HCT116 (cell line): ENCODE data around the gene ESRRG. TPM values are rescaled to one million over a fixed set of nuclear protein-coding genes. Genes with fewer than 3 reads are reported as not detected.

ENCODE experiments used
- ATAC-seq: fragments of 200-7000 bp; cut with Tn5 transposase; 2 replicates; pipeline ENCODE4 v1.9.1; 2020; ENCODE audit warnings: mild to moderate bottlenecking, moderate library complexity
- BruUV-seq: library from RNA; stranded (reverse); fragments of 400-500 nt; replicated peaks from 2 replicates; lab custom pipeline; 2021; lab: Mats Ljungman, UMichigan
- CTCF ChIA-PET: fragments of 300-600 bp; sonication (Branson Sonifier 250); formaldehyde crosslinking; loops from one replicate; lab custom pipeline; 2021; ENCODE audit warnings: antibody characterized with exemption; lab: Charles Lee
- POLR2A ChIA-PET: fragments of 300-600, 350-600 bp; sonication (Branson Sonifier 250); formaldehyde crosslinking; loops from one replicate; lab custom pipeline; 2021; ENCODE audit warnings: antibody characterized with exemption; lab: Charles Lee
- RAD21 ChIA-PET, 2 experiments: fragments of 300-600 bp; sonication (Branson Sonifier 250); formaldehyde crosslinking; loops; one replicate each; lab custom pipeline; 2023; ENCODE audit warnings: low total read pairs in 2 of 2; ENCODE audit not compliant: uncharacterized antibody in 2 of 2, unreplicated experiment in 2 of 2, low non-redundant PET in 1 of 2; lab: Charles Lee
- DNase-seq: peaks from one replicate; pipeline ENCODE4 v3.0.0-alpha.2; 2010; ENCODE audit warnings: low read depth, low spot score
- H2AFZ ChIP-seq: fragments of 200-600 bp; shearing (Covaris generic), sonication (generic); 2 replicates; pipeline ENCODE4 v1.6.1; 2017; ENCODE audit warnings: low read depth, mixed run types, mixed read lengths, antibody characterized with exemption, low read length; ENCODE audit not compliant: poor library complexity, severe bottlenecking
- H3K27ac ChIP-seq: 2 replicates; pipeline ENCODE4 v1.5.1; 2012; ENCODE audit warnings: low read depth, low read length
- H3K27me3 ChIP-seq: fragments of 200-600 bp; sonication (generic); 2 replicates; pipeline ENCODE4 v1.6.1; 2016; ENCODE audit warnings: mixed run types, low read length, mixed read lengths; ENCODE audit not compliant: insufficient read depth
- H3K36me3 ChIP-seq, 2 experiments: fragments of 200-500 bp in 1 of 2; fragments of 200-600 bp in 1 of 2; sonication (Bioruptor generic) in 1 of 2; sonication (generic) in 1 of 2; 2 replicates each; pipeline versions ENCODE4 v1.5.1 to v1.6.1; 2014 to 2016; ENCODE audit warnings: low read length in 2 of 2, inconsistent platforms in 1 of 2, mixed read lengths in 1 of 2, mixed run types in 1 of 2; ENCODE audit not compliant: insufficient read depth in 2 of 2, control insufficient read depth in 1 of 2
- H3K4me1 ChIP-seq, 2 experiments: fragments of 200-600 bp in 1 of 2; sonication (generic) in 1 of 2; 2 replicates each; pipeline versions ENCODE4 v1.5.1 to v1.6.1; 2012 to 2017; ENCODE audit warnings: low read length in 2 of 2, inconsistent platforms in 1 of 2, mild to moderate bottlenecking in 1 of 2, mixed read lengths in 1 of 2, mixed run types in 1 of 2, moderate library complexity in 1 of 2; ENCODE audit not compliant: insufficient read depth in 2 of 2, control insufficient read depth in 1 of 2
- H3K4me2 ChIP-seq: fragments of 200-600 bp; sonication (generic); 2 replicates; pipeline ENCODE4 v1.6.1; 2017; ENCODE audit warnings: mixed run types, low read length, mixed read lengths
- H3K4me3 ChIP-seq, 2 experiments: fragments of 200-600 bp in 1 of 2; sonication (generic) in 1 of 2; replicated peaks in 1 of 2; 2 replicates each; pipeline ENCODE4 v1.5.1; 2011 to 2016; ENCODE audit warnings: low read length in 2 of 2, control low read depth in 1 of 2, low read depth in 1 of 2, mild to moderate bottlenecking in 1 of 2, mixed read lengths in 1 of 2, mixed run types in 1 of 2
- H3K79me2 ChIP-seq: fragments of 200-600 bp; sonication (generic); 2 replicates; pipeline ENCODE4 v1.6.1; 2017; ENCODE audit warnings: mild to moderate bottlenecking, mixed run types, low read length, moderate library complexity, mixed read lengths; ENCODE audit not compliant: insufficient read depth
- H3K9ac ChIP-seq: fragments of 200-600 bp; sonication (generic); 2 replicates; pipeline ENCODE4 v1.6.1; 2016; ENCODE audit warnings: low read length, mixed read lengths
- H3K9me2 ChIP-seq: fragments of 200-600 bp; sonication (generic), shearing (Covaris generic); 2 replicates; pipeline ENCODE4 v1.6.1; 2017; ENCODE audit warnings: mixed run types, mild to moderate bottlenecking, moderate library complexity; ENCODE audit not compliant: insufficient read depth
- H3K9me3 ChIP-seq, 2 experiments: fragments of 200-500 bp in 1 of 2; fragments of 200-600 bp in 1 of 2; sonication (Bioruptor generic) in 1 of 2; sonication (generic) in 1 of 2; 2 replicates each; pipeline ENCODE4 v1.6.1; 2014 to 2017; ENCODE audit warnings: low read length in 2 of 2, mixed read lengths in 2 of 2, inconsistent platforms in 1 of 2, low read depth in 1 of 2, mild to moderate bottlenecking in 1 of 2, mixed run types in 1 of 2, moderate library complexity in 1 of 2; ENCODE audit not compliant: control insufficient read depth in 1 of 2, insufficient read depth in 1 of 2
- H4K20me1 ChIP-seq: fragments of 200-600 bp; sonication (generic), shearing (Covaris generic); 2 replicates; pipeline ENCODE4 v1.6.1; 2017; ENCODE audit warnings: mixed run types, mild to moderate bottlenecking, moderate library complexity; ENCODE audit not compliant: insufficient read depth
- ATF3 ChIP-seq: IDR thresholded peaks from 2 replicates; pipeline ENCODE4 v1.6.1; 2012
- CBX3 ChIP-seq: IDR thresholded peaks from 2 replicates; pipeline ENCODE4 v1.6.1; 2012; ENCODE audit warnings: low read depth
- ELF1 ChIP-seq: IDR thresholded peaks from 2 replicates; pipeline ENCODE4 v1.6.1; 2012; ENCODE audit warnings: low read depth, borderline replicate concordance
- EZH2phosphoT487 ChIP-seq: fragments of 200-600 bp; IDR thresholded peaks from 2 replicates; pipeline ENCODE4 v1.6.1; 2018; ENCODE audit warnings: antibody characterized with exemption, borderline replicate concordance
- POLR2A ChIP-seq: IDR thresholded peaks from 2 replicates; pipeline ENCODE4 v1.7.0; 2011; ENCODE audit warnings: borderline replicate concordance; ENCODE audit not compliant: insufficient read depth, insufficient read length; ENCODE audit errors: extremely low read depth
- POLR2AphosphoS5 ChIP-seq: IDR thresholded peaks from 2 replicates; pipeline ENCODE4 v1.6.1; 2011; ENCODE audit warnings: mild to moderate bottlenecking, low read depth, low read length, moderate library complexity
- YY1 ChIP-seq: IDR thresholded peaks from 2 replicates; pipeline ENCODE4 v1.6.1; 2011; ENCODE audit warnings: low read length, low read depth, moderate library complexity, mild to moderate bottlenecking; ENCODE audit not compliant: insufficient replicate concordance; ENCODE audit errors: extremely low read depth
- intact Hi-C: fragments of 100-400 bp; cut with micrococcal nuclease; formaldehyde crosslinking; loops from 2 replicates; pipeline ENCODE4 v1.10.0; 2022
- total RNA-seq: library from RNA; stranded (reverse); gene quantifications from one replicate; pipeline ENCODE4 v1.2.1, GENCODE V29; 2021; ENCODE audit not compliant: unreplicated experiment
- TF ChIP-seq, protein P1 (sequence below), 3 experiments: fragments of 200-600 bp in 1 of 3; sonication (generic) in 1 of 3; IDR thresholded peaks in 2 of 3; conservative IDR thresholded peaks in 1 of 3; 2 replicates each; pipeline ENCODE4 v1.5.1; 2012 to 2017; ENCODE audit warnings: low read depth in 2 of 3, low read length in 2 of 3, antibody characterized with exemption in 1 of 3, borderline replicate concordance in 1 of 3, control low read depth in 1 of 3, mild to moderate bottlenecking in 1 of 3, mixed read lengths in 1 of 3, mixed run types in 1 of 3, moderate library complexity in 1 of 3; ENCODE audit not compliant: insufficient read depth in 1 of 3

Gene ESRRG
- total RNA-seq, 1 experiment from 2014 or later, result not detected

DNA sequence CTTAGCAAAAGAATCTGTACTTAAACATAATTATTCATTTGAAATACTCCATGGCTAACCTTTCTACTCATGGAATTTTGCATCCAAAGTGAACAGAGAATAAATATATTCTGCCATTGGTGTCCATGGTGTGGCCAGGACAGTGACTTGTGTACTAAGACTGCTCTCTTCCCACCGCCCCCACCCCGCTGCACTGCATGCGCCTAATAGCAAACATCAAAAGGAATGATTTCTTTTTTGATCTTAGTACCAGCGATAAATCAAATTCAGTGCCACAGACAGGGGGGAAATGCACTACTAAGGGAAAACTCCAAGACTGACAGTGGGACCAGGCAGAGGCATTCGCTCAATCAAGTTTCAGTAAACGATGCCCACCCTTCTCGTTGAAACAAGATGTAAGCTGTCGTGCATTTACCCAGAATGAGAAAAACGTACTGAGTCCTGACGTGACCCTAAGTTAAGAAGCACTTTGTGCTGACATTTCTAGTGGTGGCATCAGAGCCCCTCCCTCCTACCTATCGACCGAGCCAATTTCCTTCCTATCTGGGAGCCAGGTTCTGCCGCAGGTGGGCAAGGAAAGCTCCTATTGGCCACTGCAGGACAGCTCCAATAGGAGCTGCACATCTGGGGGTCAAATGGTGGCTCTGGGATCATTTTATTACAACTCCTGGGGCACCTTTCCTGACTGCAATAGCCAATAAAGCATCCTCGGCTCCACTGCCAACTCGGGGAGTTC, 12.5 kb downstream of the ESRRG start:
- Histone ChIP-seq H3K9me2 (no peaks in the 10 kb centered on the region), H3K9me3 (no peaks in the 10 kb centered on the region; a peak in 1 of 4 replicates), H3K4me1 (no peaks in the 10 kb centered on the region), H3K4me3 (no peak overlapping the region), H3K4me2 (no peak overlapping the region), H3K27me3 (no peaks in the 10 kb centered on the region), H3K36me3 (no peaks in the 10 kb centered on the region), H3K9ac (no peak overlapping the region), H3K27ac (no peak overlapping the region), H4K20me1 (no peaks in the 10 kb centered on the region), H3K79me2 (no peaks in the 10 kb centered on the region), H2AFZ (no peak overlapping the region)
- DNase-seq, result no peak
- intact Hi-C loops, result no loop called here
- ChIA-PET RAD21 (no interaction called here), CTCF (no interaction called here), POLR2A (no interaction called here)
- no peak for ATAC-seq
- TF ChIP-seq ATF3, result no peak
- no peak for TF ChIP-seq POLR2AphosphoS5
- no peak for TF ChIP-seq CBX3
- BruUV-seq, result no TSS peak

DNA sequence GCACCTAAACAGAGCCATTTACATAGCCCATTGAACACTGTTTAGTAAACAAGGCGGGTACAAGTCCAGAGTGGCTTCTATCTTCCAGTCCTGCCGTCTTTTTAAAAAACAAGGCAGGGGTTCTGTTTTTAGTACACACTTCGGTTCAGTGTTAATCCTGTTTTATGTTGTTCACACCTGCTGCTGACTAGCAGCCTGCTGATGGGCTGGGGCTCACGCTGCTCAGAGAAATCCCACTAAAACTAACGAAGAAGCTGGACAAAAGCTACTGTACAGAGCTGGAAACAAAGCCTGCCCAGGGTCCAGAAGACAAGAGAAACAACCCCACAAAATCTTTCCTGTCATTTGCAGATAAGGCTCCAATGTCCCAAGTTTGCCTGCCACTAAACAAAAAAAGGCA, 13.2 kb downstream of the ESRRG start:
- H3K27me3 ChIP-seq, result no peaks in the 10 kb centered on the region
- intact Hi-C loops, result no loop called here
- H3K9me2 ChIP-seq, result no peaks in the 10 kb centered on the region
- no peak overlapping the region for H3K9ac ChIP-seq
- ChIA-PET CTCF (no interaction called here), POLR2A (no interaction called here), RAD21 (no interaction called here)
- no peak overlapping the region for H3K4me2 ChIP-seq
- no peak overlapping the region for H3K4me3 ChIP-seq
- no peak overlapping the region for H2AFZ ChIP-seq
- H3K79me2 ChIP-seq, result no peaks in the 10 kb centered on the region
- H3K4me1 ChIP-seq, result no peaks in the 10 kb centered on the region
- no peaks in the 10 kb centered on the region; a peak in 1 of 4 replicates for H3K9me3 ChIP-seq
- TF ChIP-seq, protein P1, sequence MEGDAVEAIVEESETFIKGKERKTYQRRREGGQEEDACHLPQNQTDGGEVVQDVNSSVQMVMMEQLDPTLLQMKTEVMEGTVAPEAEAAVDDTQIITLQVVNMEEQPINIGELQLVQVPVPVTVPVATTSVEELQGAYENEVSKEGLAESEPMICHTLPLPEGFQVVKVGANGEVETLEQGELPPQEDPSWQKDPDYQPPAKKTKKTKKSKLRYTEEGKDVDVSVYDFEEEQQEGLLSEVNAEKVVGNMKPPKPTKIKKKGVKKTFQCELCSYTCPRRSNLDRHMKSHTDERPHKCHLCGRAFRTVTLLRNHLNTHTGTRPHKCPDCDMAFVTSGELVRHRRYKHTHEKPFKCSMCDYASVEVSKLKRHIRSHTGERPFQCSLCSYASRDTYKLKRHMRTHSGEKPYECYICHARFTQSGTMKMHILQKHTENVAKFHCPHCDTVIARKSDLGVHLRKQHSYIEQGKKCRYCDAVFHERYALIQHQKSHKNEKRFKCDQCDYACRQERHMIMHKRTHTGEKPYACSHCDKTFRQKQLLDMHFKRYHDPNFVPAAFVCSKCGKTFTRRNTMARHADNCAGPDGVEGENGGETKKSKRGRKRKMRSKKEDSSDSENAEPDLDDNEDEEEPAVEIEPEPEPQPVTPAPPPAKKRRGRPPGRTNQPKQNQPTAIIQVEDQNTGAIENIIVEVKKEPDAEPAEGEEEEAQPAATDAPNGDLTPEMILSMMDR (IDR thresholded peaks at IDR 0.05 in 2 of 3, conservative IDR thresholded peaks at IDR 0.05 in 1 of 3; ENCODE audit: borderline replicate concordance in 1 of 3, insufficient read depth in 1 of 3, low read depth in 2 of 3, low read length in 2 of 3), result no peak
- TF ChIP-seq POLR2AphosphoS5 (no peak), ELF1 (no peak), POLR2A (no peak), EZH2phosphoT487 (no peak), YY1 (no peak)
- DNase-seq (no peak), ATAC-seq (no peak)
- no peaks in the 10 kb centered on the region for H4K20me1 ChIP-seq
- H3K27ac ChIP-seq, result no peak overlapping the region
- no TSS peak for BruUV-seq
- no peaks in the 10 kb centered on the region for H3K36me3 ChIP-seq
